GM12874 (cell line): ENCODE results near the gene RNASET2.

Experiments
- TF ChIP-seq, protein P1 (sequence below): IDR thresholded peaks from 2 replicates; pipeline ENCODE4 v1.5.1; 2011; ENCODE audit warnings: low read depth, mild to moderate bottlenecking, control low read depth, low read length, moderate library complexity; ENCODE audit not compliant: insufficient read depth

The RNASET2 gene

DNA sequence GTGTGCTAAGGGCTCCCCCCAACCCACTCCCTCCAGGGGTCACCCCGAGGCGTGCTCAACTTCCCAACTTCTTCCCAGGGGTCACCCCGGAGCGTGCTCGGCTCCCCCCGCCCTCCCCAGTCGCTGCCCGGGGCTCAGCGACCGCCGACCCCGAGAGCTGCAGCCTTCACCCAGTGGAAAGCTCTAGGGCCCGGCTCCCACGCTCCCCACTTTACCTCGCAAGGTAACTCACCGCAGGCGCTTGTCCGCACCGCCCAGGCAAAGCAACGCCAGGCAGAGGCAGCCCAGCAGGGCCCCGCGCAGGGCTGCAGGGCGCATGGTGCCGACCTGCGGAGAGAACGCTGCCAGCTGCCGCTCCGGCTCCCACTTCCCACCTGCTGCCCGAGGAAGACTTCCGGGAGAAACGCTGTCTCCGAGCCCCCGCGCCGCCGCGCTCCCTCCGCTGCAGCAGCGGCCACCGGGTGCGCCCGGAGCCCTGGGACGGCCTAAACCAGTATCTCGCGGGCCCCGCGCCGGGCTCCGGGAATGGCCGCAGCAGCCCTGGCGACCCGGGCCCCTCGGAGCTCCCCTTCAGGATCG lies 396 bp downstream of the RNASET2 start:
- TF ChIP-seq, protein P1, sequence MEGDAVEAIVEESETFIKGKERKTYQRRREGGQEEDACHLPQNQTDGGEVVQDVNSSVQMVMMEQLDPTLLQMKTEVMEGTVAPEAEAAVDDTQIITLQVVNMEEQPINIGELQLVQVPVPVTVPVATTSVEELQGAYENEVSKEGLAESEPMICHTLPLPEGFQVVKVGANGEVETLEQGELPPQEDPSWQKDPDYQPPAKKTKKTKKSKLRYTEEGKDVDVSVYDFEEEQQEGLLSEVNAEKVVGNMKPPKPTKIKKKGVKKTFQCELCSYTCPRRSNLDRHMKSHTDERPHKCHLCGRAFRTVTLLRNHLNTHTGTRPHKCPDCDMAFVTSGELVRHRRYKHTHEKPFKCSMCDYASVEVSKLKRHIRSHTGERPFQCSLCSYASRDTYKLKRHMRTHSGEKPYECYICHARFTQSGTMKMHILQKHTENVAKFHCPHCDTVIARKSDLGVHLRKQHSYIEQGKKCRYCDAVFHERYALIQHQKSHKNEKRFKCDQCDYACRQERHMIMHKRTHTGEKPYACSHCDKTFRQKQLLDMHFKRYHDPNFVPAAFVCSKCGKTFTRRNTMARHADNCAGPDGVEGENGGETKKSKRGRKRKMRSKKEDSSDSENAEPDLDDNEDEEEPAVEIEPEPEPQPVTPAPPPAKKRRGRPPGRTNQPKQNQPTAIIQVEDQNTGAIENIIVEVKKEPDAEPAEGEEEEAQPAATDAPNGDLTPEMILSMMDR = no peak

DNA sequence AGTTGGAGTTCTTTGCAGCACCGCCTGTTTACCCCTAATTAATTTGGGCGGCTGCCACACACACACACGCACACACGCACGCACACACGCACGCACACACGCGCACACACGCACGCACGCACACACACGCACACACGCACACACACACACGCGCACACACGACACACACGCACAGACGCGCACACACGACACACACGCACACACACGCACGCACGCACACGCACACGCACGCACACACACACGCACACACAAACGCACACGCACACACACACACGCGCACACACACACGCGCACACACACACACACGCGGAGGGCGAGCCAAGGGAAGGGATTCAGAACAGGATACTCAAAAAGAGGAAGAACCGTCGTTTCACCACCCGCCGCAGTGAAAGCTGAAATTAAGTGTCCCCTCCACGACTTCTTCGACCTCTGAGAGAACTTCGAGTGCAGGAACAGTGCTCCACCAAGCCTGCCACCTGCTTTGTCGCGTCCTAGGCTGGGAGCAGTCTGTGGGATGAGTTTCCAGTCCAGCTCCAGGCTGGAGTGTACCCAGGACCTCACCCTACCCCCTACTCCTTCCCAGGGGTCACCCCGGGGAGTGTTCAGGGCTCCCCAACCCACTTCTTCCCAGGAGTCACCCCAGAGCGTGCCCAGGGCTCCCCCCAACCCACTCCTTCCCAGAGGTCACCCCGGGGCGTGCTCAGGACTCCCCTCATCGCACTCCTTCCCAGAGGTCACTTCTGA lies 1.1 kb downstream of the RNASET2 start:
- TF ChIP-seq, protein P1 = no peak

DNA sequence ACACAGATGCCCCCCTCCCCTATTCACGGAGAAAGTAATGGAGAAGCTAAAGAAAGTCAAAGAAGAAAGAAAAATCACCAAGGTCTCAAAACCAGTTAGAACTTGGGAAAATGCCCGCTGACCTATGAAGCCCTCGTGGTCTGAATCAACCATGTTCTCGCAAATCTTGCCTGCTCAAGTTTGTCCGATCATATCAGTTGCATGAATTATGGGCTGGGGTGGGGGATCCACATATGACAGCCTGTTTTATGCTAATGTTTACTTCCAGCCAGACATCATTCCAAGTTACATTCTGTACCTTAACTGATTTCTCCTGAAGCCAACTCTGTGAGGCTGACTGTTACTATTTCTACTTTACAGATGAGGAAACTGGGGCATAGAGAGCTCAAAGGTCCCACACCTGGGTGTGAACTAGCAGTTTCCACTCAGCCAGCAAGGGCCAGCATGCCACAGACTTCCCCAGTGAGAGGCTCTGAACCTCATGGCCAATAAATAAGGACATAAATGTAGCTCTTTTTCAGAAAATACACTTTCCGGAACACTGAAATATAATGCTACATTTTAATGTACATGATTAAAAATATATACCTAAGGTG lies 2.1 kb downstream of the RNASET2 start:
- TF ChIP-seq, protein P1 = no peak

DNA sequence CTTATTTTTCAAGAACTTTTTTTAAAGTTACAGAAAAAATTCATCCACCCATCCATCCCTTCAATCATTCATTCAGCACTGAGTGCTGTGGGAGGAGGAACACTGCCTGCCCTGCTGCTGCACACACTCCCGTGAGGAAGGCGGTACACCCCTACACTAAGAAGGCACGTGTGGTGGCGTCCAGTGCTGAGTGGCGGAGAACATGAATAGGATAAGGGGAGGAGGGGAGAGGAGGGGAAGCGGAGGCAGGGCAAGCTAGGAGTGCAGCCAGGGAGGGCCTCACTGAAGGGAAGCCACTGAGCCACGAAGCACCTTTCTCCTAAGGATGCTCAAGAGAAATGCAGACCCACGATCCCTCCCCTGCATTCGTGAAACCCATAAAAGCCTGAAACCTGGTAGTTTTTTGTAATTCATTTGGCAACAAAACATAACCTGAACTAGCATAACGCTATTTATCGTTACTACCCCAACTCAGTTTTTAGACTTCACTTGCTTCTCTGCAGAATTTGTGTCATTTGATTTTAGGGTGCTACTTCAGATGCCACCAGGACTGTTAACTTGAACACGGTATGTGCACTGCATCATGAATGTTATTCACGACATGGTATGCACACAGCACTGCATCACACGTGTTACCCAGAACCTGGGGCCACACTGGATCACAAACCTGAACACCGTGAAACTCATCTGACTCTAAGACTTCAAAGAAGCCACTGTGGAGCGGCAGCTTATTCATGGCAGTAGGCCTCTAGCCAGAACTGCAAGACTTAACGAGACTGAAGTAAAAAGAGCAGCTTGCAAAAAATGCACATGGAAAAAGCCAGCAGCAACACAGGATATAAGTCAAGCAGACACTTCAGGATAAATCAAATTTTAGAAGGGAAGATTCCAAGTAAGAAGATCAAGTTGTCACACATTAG lies 3.5 kb downstream of the RNASET2 start:
- TF ChIP-seq, protein P1 = no peak

DNA sequence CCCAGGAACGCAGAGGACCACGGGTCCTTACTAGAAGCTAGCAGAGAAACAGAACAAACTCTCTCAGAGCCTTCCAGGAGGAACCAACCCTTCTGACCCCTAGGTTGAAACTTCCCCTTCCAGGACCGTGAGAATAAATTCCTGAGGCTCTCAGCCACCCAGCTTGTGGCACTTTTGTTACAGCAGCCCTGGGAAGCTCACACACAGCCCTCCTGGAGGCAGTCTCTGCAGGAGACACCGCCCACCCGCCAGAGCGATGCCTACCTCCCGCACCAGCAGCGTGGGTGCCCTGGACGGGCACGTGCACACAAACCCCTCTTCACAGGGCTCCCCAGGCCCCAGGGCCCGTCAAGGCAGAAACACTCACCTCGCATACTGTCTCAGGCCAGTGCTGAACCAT lies 4.2 kb downstream of the RNASET2 start:
- TF ChIP-seq, protein P1 = no peak

DNA sequence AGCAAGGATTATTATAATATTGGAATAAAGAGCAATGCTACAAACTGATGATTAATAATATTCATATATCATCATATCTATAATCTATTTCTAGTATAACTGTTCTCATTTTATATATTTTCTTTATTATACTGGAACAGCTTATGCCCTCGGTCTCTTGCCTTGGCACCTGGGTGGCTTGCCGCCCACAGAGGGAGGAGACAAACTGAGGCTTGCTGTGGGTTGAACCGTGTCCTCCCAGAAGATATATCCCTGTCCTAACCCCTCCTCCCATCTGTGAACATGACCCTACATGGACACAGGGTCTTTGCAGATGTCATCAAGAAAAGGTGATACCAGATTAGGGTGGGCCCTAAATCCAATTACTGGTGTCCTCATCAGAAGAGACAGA lies 4.7 kb downstream of the RNASET2 start:
- TF ChIP-seq, protein P1 = no peak
